Naive thymus-derived CD8-positive, alpha-beta T cell (primary cell): ENCODE results near the gene GPR162. TPM values are rescaled to one million over a fixed set of nuclear protein-coding genes. Genes with fewer than 3 reads are reported as not detected.

Source experiments
- ATAC-seq, 2 donors: fragments of 150-1000 bp; cut with Tn5 transposase in 1 of 2; sonication (Bioruptor Pico), chemical (Tn5 transposase) in 1 of 2; 1 replicate in 1 of 2; 2 replicates in 1 of 2; pipeline ENCODE4 v1.10.0; 2021; ENCODE audit warnings: mild to moderate bottlenecking in 2 of 2, moderate library complexity in 2 of 2
- POLR2A ChIA-PET: fragments of 350-600 bp; sonication (Branson Sonifier 250); formaldehyde crosslinking; loops from one replicate; lab custom pipeline; 2021; ENCODE audit warnings: antibody characterized with exemption; lab: Charles Lee
- DNase-seq, 10 donors: peaks; one replicate each; pipeline versions ENCODE4 v3.0.0 to v3.0.0-alpha.2; 2020 to 2022
- H3K27ac Mint-ChIP-seq, 10 donors: one replicate each; pipeline ENCODE4 v1.8.0; 2020 to 2022; ENCODE audit warnings: mild to moderate bottlenecking in 10 of 10, mixed read lengths in 10 of 10, moderate library complexity in 4 of 10, inconsistent platforms in 1 of 10
- H3K27me3 Mint-ChIP-seq, 5 donors: one replicate each; pipeline ENCODE4 v1.8.0; 2021 to 2022; ENCODE audit warnings: mixed read lengths in 5 of 5
- H3K36me3 Mint-ChIP-seq, 3 donors: one replicate each; pipeline ENCODE4 v1.8.0; 2020 to 2022; ENCODE audit warnings: mixed read lengths in 3 of 3, mild to moderate bottlenecking in 2 of 3, inconsistent platforms in 1 of 3
- H3K4me1 Mint-ChIP-seq, 4 donors: one replicate each; pipeline ENCODE4 v1.8.0; 2021 to 2022; ENCODE audit warnings: mixed read lengths in 4 of 4
- H3K4me3 Mint-ChIP-seq, 10 donors: one replicate each; pipeline ENCODE4 v1.8.0; 2020 to 2022; ENCODE audit warnings: mild to moderate bottlenecking in 10 of 10, mixed read lengths in 10 of 10, moderate library complexity in 6 of 10, inconsistent platforms in 1 of 10
- H3K9me3 Mint-ChIP-seq, 9 donors: one replicate each; pipeline ENCODE4 v1.8.0; 2020 to 2022; ENCODE audit warnings: mixed read lengths in 9 of 9, mild to moderate bottlenecking in 3 of 9, inconsistent platforms in 1 of 9, moderate library complexity in 1 of 9
- polyA plus RNA-seq, 3 donors: library from polyadenylated mRNA; unstranded; fragments of 300-500 nt; fragmentation: Illumina TruSeq; gene quantifications; one replicate each; pipeline ENCODE4 v1.2.3, GENCODE V29; 2021
- total RNA-seq, 8 experiments: library from RNA in 2 of 8; stranded (reverse) in 2 of 8; gene quantifications; one replicate each; pipeline ENCODE4 v1.2.3 and lab custom pipeline; 2021 to 2026

The GPR162 gene
- total and polyA plus RNA-seq, 5 experiments from 2014 or later, result not detected

DNA sequence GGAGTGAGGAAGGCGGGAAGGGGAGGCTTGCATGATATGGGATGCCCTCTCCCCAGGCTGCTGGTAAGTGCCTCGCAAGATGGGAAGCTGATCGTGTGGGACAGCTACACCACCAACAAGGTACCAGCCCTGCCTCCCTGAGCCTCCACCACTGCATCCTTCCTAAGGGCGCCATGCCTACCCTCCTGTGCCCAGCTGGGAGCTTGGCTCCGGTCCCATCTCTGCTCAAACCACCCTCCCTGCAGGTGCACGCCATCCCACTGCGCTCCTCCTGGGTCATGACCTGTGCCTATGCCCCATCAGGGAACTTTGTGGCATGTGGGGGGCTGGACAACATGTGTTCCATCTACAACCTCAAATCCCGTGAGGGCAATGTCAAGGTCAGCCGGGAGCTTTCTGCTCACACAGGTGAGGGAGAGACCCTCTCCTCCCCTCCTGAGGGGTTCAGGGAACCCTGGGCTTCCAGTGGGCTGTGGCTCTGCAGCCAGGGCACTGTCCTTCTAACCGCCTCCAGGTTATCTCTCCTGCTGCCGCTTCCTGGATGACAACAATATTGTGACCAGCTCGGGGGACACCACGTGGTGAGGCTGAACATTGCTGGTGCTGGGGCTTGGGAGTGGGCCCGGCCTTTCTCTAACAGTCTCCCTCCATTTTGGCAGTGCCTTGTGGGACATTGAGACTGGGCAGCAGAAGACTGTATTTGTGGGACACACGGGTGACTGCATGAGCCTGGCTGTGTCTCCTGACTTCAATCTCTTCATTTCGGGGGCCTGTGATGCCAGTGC is 21.7 kb downstream of the GPR162 start:
- POLR2A ChIA-PET, result interaction anchor here (1.2 to 1.5 kb wide), 2 partner anchors 9 to 57 kb away, joined by 3 read pairs; partner anchors contain the start of gene USP5
- Mint-ChIP-seq H3K4me1 (no peaks in the 10 kb centered on the region), H3K36me3 (peaks cover 0 to 2% (median 0%) of the 10 kb centered on the region in 3 donors), H3K27me3 (no peaks in the 10 kb centered on the region), H3K9me3 (no peaks in the 10 kb centered on the region), H3K27ac (no peak overlapping the region), H3K4me3 (no peak overlapping the region)
- no peak for DNase-seq
- ATAC-seq, result no peak

DNA sequence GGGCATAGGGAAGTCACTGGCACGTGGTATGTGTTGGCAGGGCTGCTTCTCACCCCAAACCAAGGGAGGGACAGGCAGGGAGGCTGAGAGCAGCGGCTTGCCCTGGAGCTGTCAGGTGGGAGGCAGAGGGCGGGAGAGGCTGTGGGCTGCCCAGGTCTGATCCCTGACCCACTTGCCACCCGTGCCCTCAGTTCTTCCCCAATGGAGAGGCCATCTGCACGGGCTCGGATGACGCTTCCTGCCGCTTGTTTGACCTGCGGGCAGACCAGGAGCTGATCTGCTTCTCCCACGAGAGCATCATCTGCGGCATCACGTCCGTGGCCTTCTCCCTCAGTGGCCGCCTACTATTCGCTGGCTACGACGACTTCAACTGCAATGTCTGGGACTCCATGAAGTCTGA is 23.8 kb downstream of the GPR162 start:
- no peaks in the 10 kb centered on the region for H3K27me3 Mint-ChIP-seq
- no peaks in the 10 kb centered on the region for H3K9me3 Mint-ChIP-seq
- POLR2A ChIA-PET, result no interaction called here
- no peak overlapping the region for H3K4me3 Mint-ChIP-seq
- peaks cover 0 to 2% (median 0%) of the 10 kb centered on the region in 4 donors for H3K4me1 Mint-ChIP-seq
- ATAC-seq (no peak), DNase-seq (no peak)
- peaks cover 0 to 2% (median 0%) of the 10 kb centered on the region in 3 donors for H3K36me3 Mint-ChIP-seq
- no peak overlapping the region for H3K27ac Mint-ChIP-seq

DNA sequence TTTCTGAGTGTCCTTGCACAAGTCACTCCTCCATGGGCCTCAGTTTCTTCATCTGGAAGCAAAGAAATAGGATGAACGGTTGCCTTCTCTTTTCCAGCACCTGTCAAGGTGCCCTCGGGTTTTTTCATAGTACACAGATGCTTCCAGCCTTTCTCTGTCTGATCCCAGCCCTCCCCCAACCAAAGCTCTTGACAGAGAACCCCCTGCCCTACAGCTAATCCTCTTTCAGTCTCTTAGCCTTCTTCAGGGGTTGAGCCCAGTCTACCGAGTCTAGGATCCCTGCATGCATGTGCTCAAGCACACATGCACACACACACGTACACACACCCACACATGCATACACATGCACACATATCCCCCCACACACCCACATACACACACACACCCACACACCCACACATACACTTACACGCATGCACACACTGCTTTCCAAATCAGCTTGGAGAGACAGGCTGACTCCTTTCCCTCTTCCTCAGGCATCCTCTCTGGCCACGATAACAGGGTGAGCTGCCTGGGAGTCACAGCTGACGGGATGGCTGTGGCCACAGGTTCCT is 24.8 kb downstream of the GPR162 start:
- H3K27ac Mint-ChIP-seq, result no peak overlapping the region
- H3K9me3 Mint-ChIP-seq, result no peaks in the 10 kb centered on the region
- ATAC-seq, result no peak
- H3K4me3 Mint-ChIP-seq, result no peak overlapping the region
- DNase-seq, result no peak
- peaks cover 0 to 2% (median 0%) of the 10 kb centered on the region in 3 donors for H3K36me3 Mint-ChIP-seq
- peaks cover 3 to 6% (median 5%) of the 10 kb centered on the region in 4 donors for H3K4me1 Mint-ChIP-seq
- H3K27me3 Mint-ChIP-seq, result no peaks in the 10 kb centered on the region
- POLR2A ChIA-PET, result no interaction called here

DNA sequence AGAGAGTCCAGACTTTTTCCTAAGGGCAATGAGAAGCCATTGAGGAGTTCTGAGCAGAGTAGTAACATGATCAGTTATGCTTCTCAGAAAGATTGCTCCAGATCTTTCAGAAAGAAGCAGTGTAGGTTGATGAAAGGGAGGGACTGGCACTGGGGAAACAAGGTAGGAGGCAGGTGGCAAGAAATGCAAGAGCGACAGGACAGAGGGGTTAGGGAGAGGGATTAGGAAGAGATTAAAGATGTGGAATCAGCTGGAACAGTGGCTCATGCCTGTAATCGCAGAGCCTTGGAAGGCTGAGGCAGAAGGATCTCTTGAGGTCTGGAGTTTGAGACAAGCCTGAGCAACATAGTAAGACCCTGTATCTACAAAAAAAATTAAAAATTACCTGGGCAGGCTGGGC is 26.1 kb downstream of the GPR162 start:
- no peaks in the 10 kb centered on the region for H3K27me3 Mint-ChIP-seq
- ATAC-seq, result no peak

DNA sequence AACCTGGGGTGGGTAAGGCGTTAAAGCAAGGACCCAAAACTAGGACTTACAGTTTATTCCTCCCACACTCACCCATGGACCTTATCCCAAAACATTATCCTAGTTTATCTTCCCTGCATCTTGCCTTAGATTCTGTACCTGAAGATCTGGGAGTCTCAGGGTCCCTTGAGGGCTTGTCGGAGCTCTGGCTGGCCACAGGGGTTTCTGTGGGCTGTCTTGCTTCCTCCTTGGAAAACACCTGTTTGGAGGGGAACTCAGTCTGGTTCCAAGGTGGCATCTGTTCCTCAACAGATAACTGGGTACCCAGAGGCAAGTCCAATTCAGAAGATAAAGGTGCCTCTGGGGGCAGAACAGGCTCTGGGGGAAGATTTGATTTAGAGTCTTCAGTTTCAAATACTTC is 27.8 kb downstream of the GPR162 start:
- Mint-ChIP-seq H3K4me3 (no peak overlapping the region), H3K9me3 (no peaks in the 10 kb centered on the region), H3K27me3 (no peaks in the 10 kb centered on the region), H3K4me1 (peaks cover 18 to 26% (median 22%) of the 10 kb centered on the region in 4 donors), H3K27ac (no peak overlapping the region), H3K36me3 (peaks cover 0 to 3% (median 2%) of the 10 kb centered on the region in 3 donors)
- ATAC-seq, result no peak
- no peak for DNase-seq
- POLR2A ChIA-PET, result no interaction called here

More for the DNA sequence above, 26.1 kb downstream of the GPR162 start:
- POLR2A ChIA-PET, result no interaction called here
- no peaks in the 10 kb centered on the region for H3K9me3 Mint-ChIP-seq
- peaks cover 6 to 9% (median 7%) of the 10 kb centered on the region in 4 donors for H3K4me1 Mint-ChIP-seq
- no peak for DNase-seq
- H3K36me3 Mint-ChIP-seq, result peaks cover 0 to 2% (median 0%) of the 10 kb centered on the region in 3 donors
- H3K27ac Mint-ChIP-seq, result no peak overlapping the region
- no peak overlapping the region for H3K4me3 Mint-ChIP-seq

DNA sequence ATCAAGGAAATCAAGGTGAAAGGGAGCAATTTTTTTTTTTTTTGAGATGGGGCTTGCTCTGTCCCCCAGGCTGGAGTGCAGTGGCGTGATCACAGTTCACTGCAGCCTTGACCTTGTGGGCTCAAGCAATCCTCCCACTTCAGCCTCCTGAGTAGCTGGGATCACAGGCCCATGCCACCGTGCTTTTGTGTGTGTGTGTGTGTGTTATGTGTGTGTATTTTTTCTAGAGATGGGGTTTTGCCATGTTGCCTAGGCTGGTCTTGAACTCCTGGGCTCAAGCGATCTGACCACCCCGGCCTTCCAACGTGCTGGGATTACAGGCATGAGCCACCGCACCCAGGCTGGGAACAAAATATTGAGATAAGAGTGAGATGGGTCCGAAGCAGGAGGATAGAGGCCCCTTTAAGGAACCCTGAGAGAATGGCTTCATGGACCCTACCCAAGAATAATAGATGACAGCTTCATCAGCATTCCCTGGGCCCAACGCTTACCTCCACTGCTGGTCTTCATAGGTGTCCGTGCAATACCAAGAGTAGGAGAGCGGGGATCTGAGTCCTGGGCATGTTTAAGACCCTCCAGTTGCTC is 28.4 kb downstream of the GPR162 start:
- no peak for DNase-seq
- Mint-ChIP-seq H3K4me3 (peak overlapping the region in 1 of 10 donors; percentile 6), H3K9me3 (no peaks in the 10 kb centered on the region), H3K27ac (peak overlapping the region in 2 of 10 donors; percentile 57 to 79), H3K27me3 (no peaks in the 10 kb centered on the region), H3K36me3 (peaks cover 0 to 3% (median 2%) of the 10 kb centered on the region in 3 donors), H3K4me1 (peaks cover 18 to 28% (median 25%) of the 10 kb centered on the region in 4 donors)
- ATAC-seq, result no peak
- POLR2A ChIA-PET, result interaction anchor here (1.2 to 6.5 kb wide), 4 partner anchors 16 to 409 kb away, joined by 3 to 119 read pairs (median 46); partner anchors contain the start of genes ENO2, SPSB2 and TPI1

DNA sequence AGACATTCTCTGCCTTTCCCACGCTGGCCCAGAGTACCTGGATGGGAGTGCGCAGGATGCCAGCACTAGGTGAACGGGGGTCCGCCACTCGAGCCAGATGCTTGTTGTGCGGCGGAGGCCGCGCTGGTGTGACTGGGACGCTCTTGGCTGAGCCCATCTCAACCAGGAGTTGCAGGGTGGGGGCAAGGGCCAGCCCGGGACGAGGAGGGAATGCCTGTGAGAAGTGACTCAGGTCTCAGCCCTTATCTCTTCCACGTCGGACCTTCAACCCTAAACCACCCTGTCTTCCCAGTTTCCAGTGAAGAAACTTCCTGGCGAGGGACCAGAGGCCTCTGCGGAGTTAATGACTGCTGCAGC is 29.2 kb downstream of the GPR162 start:
- peak overlapping the region in 2 of 10 donors; percentile 86 to 95 for H3K4me3 Mint-ChIP-seq
- H3K9me3 Mint-ChIP-seq, result no peaks in the 10 kb centered on the region
- H3K36me3 Mint-ChIP-seq, result peaks cover 0 to 7% (median 2%) of the 10 kb centered on the region in 3 donors
- ATAC-seq (no peak), DNase-seq (no peak)
- H3K4me1 Mint-ChIP-seq, result peaks cover 18 to 28% (median 25%) of the 10 kb centered on the region in 4 donors
- H3K27me3 Mint-ChIP-seq, result no peaks in the 10 kb centered on the region
- POLR2A ChIA-PET, result interaction anchor here (0.6 to 6.5 kb wide), 18 partner anchors 11 to 410 kb away, joined by 3 to 119 read pairs (median 12); partner anchors contain the start of genes C12orf57, COPS7A, ENO2 and NOP2
- peak overlapping the region in 3 of 10 donors; percentile 36 to 99 (median 91) for H3K27ac Mint-ChIP-seq

DNA sequence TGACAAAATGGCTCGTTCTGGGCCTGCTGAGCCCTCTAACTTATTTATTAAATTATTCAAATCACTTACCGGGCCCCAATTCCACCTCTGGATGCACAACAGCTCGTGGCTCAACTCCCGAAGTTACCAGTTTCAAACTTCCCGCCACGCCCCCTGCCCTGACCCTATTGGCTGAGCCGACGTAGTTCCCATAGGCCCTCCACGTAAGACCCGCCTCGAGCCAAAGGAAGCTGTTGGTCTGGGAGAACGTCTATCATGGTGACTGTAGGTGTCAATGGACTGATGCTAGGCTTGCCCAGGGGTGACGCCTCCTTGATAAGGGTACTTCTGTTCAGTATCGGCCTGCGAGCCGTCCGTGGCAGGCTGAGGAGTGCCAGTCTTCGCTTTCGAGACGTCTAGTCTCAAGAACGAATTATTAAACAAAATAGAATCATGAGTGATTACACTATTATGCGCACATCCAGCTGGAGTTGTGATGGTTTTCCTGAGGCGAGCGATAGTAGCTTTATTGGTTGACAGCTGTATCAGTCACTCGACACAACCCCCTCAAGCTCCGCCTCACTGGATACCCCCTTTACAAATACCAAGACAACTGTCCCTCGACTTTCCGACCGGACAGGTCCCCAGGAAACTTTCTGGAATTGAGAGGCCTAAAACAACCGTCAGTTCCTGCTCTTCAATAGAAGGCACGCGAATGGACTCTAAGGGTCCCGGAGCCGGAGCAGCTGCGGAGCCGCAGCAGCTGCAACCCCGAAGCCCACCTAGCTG is 29.7 kb downstream of the GPR162 start, which contains the start of gene CDCA3:
Gene CDCA3, minus strand, starts transcription at position 134 of the 768 bp plus-strand sequence. CDS start 334 bp downstream, outside the sequence.
- H3K27me3 Mint-ChIP-seq, result no peaks in the 10 kb centered on the region
- ATAC-seq, result peak; percentile 54 to 56
- H3K4me1 Mint-ChIP-seq, result peaks cover 20 to 31% (median 25%) of the 10 kb centered on the region in 4 donors
- H3K4me3 Mint-ChIP-seq, result peak within 1 kb of the TSS; percentile 86 to 100 (median 96)
- POLR2A ChIA-PET, result interaction anchor here (0.5 to 6.5 kb wide), 31 partner anchors 8 to 964 kb away, joined by 3 to 119 read pairs (median 5); partner anchors contain the start of genes C12orf57, COPS7A, ENO2 and GAPDH
- H3K9me3 Mint-ChIP-seq, result no peaks in the 10 kb centered on the region
- peaks cover 0 to 12% (median 0%) of the 10 kb centered on the region in 3 donors for H3K36me3 Mint-ChIP-seq
- DNase-seq, result peak; percentile 80 to 98 (median 89)
- peak within 1 kb of the TSS; percentile 91 to 100 (median 99) for H3K27ac Mint-ChIP-seq

DNA sequence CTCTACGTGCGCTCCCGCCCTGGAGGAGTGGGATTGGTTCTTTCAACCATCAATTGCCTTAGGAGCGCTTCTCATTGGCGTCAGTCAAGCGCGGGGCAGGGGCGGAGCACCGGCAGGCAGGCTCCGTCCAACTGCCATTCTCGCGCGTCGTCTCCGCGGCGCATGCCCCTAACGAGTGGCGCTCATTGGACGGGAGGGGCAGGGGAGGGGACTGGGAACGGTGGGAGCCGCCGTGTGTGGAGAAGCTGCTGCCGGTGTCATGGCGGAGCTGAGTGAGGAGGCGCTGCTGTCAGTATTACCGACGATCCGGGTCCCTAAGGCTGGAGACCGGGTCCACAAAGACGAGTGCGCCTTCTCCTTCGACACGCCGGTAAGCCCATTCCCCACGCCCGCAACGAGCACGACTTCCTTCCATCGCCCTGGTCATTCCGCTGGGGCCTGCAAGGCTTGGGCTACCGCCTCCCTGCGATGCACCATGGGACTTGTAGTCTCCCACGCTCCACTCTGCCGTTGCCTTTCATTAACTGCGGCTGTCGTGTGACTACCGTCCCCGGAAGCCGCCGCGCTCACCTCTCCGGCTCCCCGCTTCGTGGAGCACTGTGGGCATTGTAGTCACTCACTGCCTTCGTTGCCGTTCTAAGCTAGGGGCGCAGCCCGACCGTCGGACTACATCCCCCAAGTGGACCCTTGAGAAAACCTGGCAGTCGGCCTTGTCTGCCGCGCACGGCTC is 30.5 kb downstream of the GPR162 start, which contains the start of gene USP5:
Gene USP5, plus strand, starts transcription at position 230 of the 730 bp plus-strand sequence. Its CDS starts 30 bp downstream, at position 260.
- no peaks in the 10 kb centered on the region for H3K27me3 Mint-ChIP-seq
- no peaks in the 10 kb centered on the region for H3K9me3 Mint-ChIP-seq
- ATAC-seq, result peak; percentile 76 to 80
- peaks cover 20 to 33% (median 25%) of the 10 kb centered on the region in 4 donors for H3K4me1 Mint-ChIP-seq
- peak within 1 kb of the TSS; percentile 86 to 100 (median 96) for H3K4me3 Mint-ChIP-seq
- POLR2A ChIA-PET, result interaction anchor here (0.5 to 6.5 kb wide), 32 partner anchors 8 to 489 kb away, joined by 3 to 119 read pairs (median 5); partner anchors contain the start of genes C12orf57, COPS7A, ENO2 and GAPDH
- peak within 1 kb of the TSS; percentile 91 to 100 (median 99) for H3K27ac Mint-ChIP-seq
- peaks cover 0 to 20% (median 3%) of the 10 kb centered on the region in 3 donors for H3K36me3 Mint-ChIP-seq
- DNase-seq, result peak; percentile 95 to 99 (median 99)

DNA sequence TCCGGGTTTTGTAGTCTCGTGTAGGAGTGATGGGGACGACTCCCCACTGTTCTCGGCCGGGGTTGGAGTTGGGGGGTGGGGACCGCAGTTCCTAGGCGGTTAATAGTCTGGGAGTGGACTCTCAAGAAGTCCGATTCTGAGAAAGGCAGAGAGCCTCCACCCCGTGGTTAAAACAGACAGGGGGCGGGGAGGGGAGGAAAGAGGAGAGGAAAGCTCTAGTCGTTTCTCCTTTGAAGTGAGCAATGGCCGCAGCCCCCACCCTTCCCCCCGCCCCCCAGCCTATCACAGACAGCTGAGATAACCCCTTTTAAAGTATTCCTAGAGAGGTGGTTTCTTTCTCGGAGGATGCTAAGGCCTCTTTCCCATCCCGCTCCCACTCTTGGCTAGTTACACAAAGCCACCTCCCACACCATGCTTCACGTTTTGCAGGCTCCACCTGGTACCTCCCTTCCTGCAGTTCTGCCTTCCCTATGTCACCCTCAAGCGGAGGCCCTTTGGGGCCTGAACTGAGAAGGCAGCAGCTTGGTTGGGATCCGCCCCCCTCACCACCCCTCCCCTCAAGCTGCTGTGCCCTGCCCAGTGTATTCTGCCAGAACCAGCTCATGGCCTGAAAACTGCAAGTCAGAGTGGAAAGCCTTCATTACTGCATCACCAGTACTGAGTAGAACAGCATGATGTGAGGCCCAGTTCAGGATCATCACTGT is 31.2 kb downstream of the GPR162 start:
- Mint-ChIP-seq H3K4me3 (peak overlapping the region; percentile 86 to 100 (median 96)), H3K36me3 (peaks cover 4 to 27% (median 10%) of the 10 kb centered on the region in 3 donors), H3K27ac (peak overlapping the region; percentile 91 to 100 (median 99)), H3K27me3 (no peaks in the 10 kb centered on the region), H3K9me3 (no peaks in the 10 kb centered on the region), H3K4me1 (peaks cover 23 to 33% (median 25%) of the 10 kb centered on the region in 4 donors)
- peak in 1 of 2 donors; percentile 1 for ATAC-seq
- POLR2A ChIA-PET, result interaction anchor here (0.8 to 6.5 kb wide), 26 partner anchors 9 to 391 kb away, joined by 3 to 119 read pairs (median 7); partner anchors contain the start of genes C12orf57, COPS7A, ENO2 and GAPDH
- peak in 8 of 10 donors; percentile 17 to 75 (median 48) for DNase-seq
